Hepatocyte (in vitro differentiated cells): Measurements from ENCODE around the gene ACKR1. TPM values are rescaled to one million over a fixed set of nuclear protein-coding genes. Genes with fewer than 3 reads are reported as not detected.

Source experiments
- DNase-seq: peaks from one replicate; pipeline ENCODE4 v3.0.0-alpha.2; 2016; ENCODE audit warnings: low spot score
- H2AFZ ChIP-seq: fragments of 200-600 bp; sonication (generic); 2 replicates; pipeline ENCODE4 v1.6.0; 2016; ENCODE audit warnings: antibody characterized with exemption, mild to moderate bottlenecking
- H3K27ac ChIP-seq: fragments of 200-600 bp; sonication (generic); 2 replicates; pipeline ENCODE4 v1.5.1; 2016; ENCODE audit warnings: mild to moderate bottlenecking
- H3K27me3 ChIP-seq: fragments of 200-600 bp; sonication (generic); 2 replicates; pipeline ENCODE4 v1.6.1; 2016
- H3K36me3 ChIP-seq: fragments of 200-600 bp; sonication (generic); replicated peaks from 2 replicates; pipeline ENCODE4 v1.5.1; 2016; ENCODE audit warnings: low read depth; ENCODE audit not compliant: insufficient read depth
- H3K4me1 ChIP-seq: fragments of 200-600 bp; sonication (generic); 2 replicates; pipeline ENCODE4 v1.5.1; 2016; ENCODE audit warnings: mild to moderate bottlenecking, moderate library complexity; ENCODE audit not compliant: insufficient read depth
- H3K4me2 ChIP-seq: fragments of 200-600 bp; sonication (generic); 2 replicates; pipeline ENCODE4 v1.6.0; 2016
- H3K4me3 ChIP-seq: fragments of 200-600 bp; sonication (generic); 2 replicates; pipeline ENCODE4 v1.5.1; 2016; ENCODE audit warnings: mild to moderate bottlenecking
- H3K79me2 ChIP-seq: fragments of 200-600 bp; sonication (generic); 2 replicates; pipeline ENCODE4 v1.6.0; 2017; ENCODE audit warnings: mild to moderate bottlenecking
- H3K9me2 ChIP-seq: fragments of 200-600 bp; sonication (generic); replicated peaks from 2 replicates; pipeline ENCODE4 v1.6.0; 2017; ENCODE audit warnings: mild to moderate bottlenecking; ENCODE audit not compliant: insufficient read depth
- H3K9me3 ChIP-seq: fragments of 200-600 bp; sonication (generic); 2 replicates; pipeline ENCODE4 v1.5.1; 2016; ENCODE audit warnings: low read depth, mild to moderate bottlenecking
- H4K20me1 ChIP-seq: fragments of 200-600 bp; sonication (generic); 2 replicates; pipeline ENCODE4 v1.6.0; 2016; ENCODE audit warnings: mild to moderate bottlenecking; ENCODE audit not compliant: insufficient read depth, poor library complexity, severe bottlenecking
- EZH2 ChIP-seq: fragments of 200-600 bp; sonication (generic); IDR thresholded peaks from 2 replicates; pipeline ENCODE4 v1.6.1; 2016; ENCODE audit warnings: antibody characterized with exemption, mild to moderate bottlenecking, borderline replicate concordance
- EZH2phosphoT487 ChIP-seq: fragments of 200-600 bp; sonication (generic); IDR thresholded peaks from one replicate; pipeline ENCODE4 v1.6.1; 2018; ENCODE audit warnings: antibody characterized with exemption, mild to moderate bottlenecking, low read depth, moderate library complexity; ENCODE audit not compliant: unreplicated experiment, severe bottlenecking
- WGBS: methylation state at CpG from one replicate; pipeline ENCODE4 v1.1.6; 2016; ENCODE audit warnings: low lambda C conversion rate; ENCODE audit errors: missing lambda C conversion rate; 5-methylcytosine and 5-hydroxymethylcytosine counted together
- polyA plus RNA-seq: library from polyadenylated mRNA; unstranded; fragments of >200 nt; fragmentation: Nextera tagmentation; extraction: Ambion mirVana; gene quantifications from 2 replicates; pipeline ENCODE4 v1.2.1, GENCODE V29; 2016
- total RNA-seq: library from RNA; depleted of rRNA; stranded (reverse); fragments of >200 nt; gene quantifications from 2 replicates; pipeline ENCODE4 v1.2.3, GENCODE V29; 2014
- TF ChIP-seq, protein P1 (sequence below): fragments of 200-600 bp; sonication (generic); IDR thresholded peaks from 2 replicates; pipeline ENCODE4 v1.5.1; 2016; ENCODE audit warnings: antibody characterized with exemption, mild to moderate bottlenecking; ENCODE audit not compliant: poor library complexity

ACKR1 gene
- total and polyA plus RNA-seq, 2 experiments from 2014 or later: not detected

DNA sequence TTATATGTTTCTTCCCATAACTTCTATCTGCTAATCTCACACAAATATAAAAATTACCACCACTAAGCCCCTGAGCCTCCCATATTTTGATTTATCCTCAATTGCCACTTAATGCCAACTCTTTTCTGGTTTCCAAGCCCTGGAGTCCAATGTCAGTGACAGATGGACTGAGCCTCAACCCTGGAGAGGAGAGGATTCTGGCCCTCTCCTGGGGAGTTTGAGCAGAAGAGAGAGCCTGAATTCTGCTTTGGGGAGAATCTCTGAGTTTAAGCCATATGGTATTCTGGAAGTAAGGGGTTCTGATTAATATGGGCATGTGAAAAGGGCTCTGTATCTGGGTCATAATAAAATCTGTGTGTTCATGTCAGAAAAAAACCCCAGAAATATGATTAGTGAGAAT is 24.8 kb upstream of the ACKR1 start:
- H3K9me3 ChIP-seq: no peaks in the 10 kb centered on the region
- H3K9me2 ChIP-seq: no peaks in the 10 kb centered on the region
- H3K36me3 ChIP-seq: no peaks in the 10 kb centered on the region
- TF ChIP-seq, protein P1, sequence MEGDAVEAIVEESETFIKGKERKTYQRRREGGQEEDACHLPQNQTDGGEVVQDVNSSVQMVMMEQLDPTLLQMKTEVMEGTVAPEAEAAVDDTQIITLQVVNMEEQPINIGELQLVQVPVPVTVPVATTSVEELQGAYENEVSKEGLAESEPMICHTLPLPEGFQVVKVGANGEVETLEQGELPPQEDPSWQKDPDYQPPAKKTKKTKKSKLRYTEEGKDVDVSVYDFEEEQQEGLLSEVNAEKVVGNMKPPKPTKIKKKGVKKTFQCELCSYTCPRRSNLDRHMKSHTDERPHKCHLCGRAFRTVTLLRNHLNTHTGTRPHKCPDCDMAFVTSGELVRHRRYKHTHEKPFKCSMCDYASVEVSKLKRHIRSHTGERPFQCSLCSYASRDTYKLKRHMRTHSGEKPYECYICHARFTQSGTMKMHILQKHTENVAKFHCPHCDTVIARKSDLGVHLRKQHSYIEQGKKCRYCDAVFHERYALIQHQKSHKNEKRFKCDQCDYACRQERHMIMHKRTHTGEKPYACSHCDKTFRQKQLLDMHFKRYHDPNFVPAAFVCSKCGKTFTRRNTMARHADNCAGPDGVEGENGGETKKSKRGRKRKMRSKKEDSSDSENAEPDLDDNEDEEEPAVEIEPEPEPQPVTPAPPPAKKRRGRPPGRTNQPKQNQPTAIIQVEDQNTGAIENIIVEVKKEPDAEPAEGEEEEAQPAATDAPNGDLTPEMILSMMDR: no peak
- TF ChIP-seq EZH2phosphoT487: no peak
- TF ChIP-seq EZH2: no peak
- no peak overlapping the region for H3K4me3 ChIP-seq
- H3K4me2 ChIP-seq: no peak overlapping the region
- no peak for DNase-seq
- no peak overlapping the region for H2AFZ ChIP-seq
- H3K79me2 ChIP-seq: no peaks in the 10 kb centered on the region
- H4K20me1 ChIP-seq: no peaks in the 10 kb centered on the region
- peaks cover 7% of the 10 kb centered on the region for H3K27me3 ChIP-seq
- no peak overlapping the region for H3K27ac ChIP-seq
- no peaks in the 10 kb centered on the region for H3K4me1 ChIP-seq

DNA sequence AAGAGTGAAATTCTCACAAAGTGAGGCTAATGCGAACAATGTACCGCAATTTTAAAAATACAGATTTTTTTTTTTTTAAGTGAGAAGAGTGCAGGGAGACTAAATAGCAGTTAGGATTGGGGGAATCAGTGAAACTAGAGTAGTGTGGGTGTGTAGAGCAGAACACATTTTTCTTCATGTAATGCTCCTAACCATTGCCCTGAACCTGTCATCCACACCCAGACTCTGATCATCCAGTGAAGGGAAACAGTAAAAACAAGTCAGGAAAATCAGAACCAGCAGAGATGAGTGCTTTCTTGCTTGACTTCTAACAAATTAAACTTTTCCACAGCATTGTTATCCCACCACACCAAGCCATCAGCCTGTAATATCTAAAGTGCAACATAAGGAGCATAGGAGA is 24.2 kb upstream of the ACKR1 start:
- Histone ChIP-seq H3K4me3 (no peak overlapping the region), H3K79me2 (no peaks in the 10 kb centered on the region), H3K4me2 (no peak overlapping the region), H3K9me3 (no peaks in the 10 kb centered on the region), H4K20me1 (no peaks in the 10 kb centered on the region), H3K27ac (no peak overlapping the region), H3K9me2 (no peaks in the 10 kb centered on the region), H3K36me3 (no peaks in the 10 kb centered on the region), H2AFZ (no peak overlapping the region), H3K4me1 (no peaks in the 10 kb centered on the region), H3K27me3 (peaks cover 2% of the 10 kb centered on the region)
- DNase-seq: no peak
- no peak for TF ChIP-seq EZH2
- TF ChIP-seq, protein P1: no peak
- no peak for TF ChIP-seq EZH2phosphoT487
- 98% methylated on average over 2 of the region's 2 CpGs for WGBS

DNA sequence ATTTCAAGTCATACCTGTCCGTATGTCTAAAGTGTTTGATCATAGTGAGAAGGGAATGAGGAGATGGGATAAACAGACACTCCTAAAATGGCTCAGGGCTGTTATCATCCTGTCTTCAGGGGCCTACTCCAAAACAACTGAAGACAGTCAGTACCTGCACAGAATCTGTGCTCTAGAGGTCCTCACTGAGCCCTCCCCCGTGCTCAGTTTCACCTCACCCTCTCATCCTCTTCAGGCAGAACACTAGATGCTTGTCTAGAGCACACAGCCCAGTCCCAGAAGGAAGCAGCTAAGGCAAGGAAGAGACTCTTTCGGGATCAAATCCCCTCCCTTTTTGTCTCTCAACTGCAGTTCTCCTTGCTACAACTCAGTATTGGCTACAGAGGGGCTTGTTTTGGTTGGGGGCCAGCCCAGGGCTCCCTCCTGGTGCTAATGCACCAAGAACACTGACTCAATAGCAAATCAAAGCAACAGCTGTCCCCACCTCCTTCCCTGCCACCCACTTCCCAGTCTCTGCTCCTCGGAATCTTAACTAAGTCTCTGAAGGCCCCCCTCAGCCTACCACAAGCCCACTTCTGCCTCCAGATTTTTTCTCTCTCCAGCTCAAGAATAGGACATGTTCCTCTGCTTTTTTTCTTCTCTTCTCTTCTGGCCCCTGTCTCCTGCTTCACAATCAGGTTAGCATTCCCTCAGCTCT is 23.2 kb upstream of the ACKR1 start:
- H3K9me2 ChIP-seq: no peaks in the 10 kb centered on the region
- H3K27me3 ChIP-seq: peaks cover 6% of the 10 kb centered on the region
- no peak overlapping the region for H3K27ac ChIP-seq
- WGBS: 54% methylated on average over 4 of the region's 4 CpGs
- no peaks in the 10 kb centered on the region for H3K9me3 ChIP-seq
- H4K20me1 ChIP-seq: no peaks in the 10 kb centered on the region
- no peak overlapping the region for H2AFZ ChIP-seq
- H3K4me1 ChIP-seq: no peaks in the 10 kb centered on the region
- no peaks in the 10 kb centered on the region for H3K79me2 ChIP-seq
- no peak overlapping the region for H3K4me2 ChIP-seq
- no peaks in the 10 kb centered on the region for H3K36me3 ChIP-seq
- no peak overlapping the region for H3K4me3 ChIP-seq
- DNase-seq: no peak
- TF ChIP-seq, protein P1: no peak
- TF ChIP-seq EZH2: no peak
- TF ChIP-seq EZH2phosphoT487: no peak

DNA sequence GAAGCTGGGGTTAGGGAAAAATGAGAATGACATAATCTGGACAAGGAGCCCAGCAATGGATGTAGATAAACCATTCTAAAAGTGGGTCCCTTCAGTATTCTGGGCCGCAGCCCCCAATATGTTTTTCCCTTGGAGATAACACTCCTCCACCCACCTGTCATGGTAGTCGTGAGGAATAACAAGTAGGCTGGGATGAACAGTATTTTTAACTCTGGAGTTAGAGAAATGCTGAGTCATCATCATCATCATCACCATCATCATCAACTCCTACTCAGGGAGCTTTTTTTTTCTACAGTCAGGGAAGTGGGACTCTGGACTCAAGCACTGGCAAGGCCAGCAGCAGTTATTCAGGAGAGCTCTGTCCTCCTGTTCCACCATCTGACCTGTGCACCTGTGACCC is 20.5 kb upstream of the ACKR1 start:
- Histone ChIP-seq H3K4me1 (no peaks in the 10 kb centered on the region), H3K4me2 (no peak overlapping the region), H2AFZ (no peak overlapping the region), H4K20me1 (no peaks in the 10 kb centered on the region), H3K27me3 (peaks cover 29% of the 10 kb centered on the region), H3K9me3 (no peaks in the 10 kb centered on the region), H3K27ac (no peak overlapping the region), H3K4me3 (no peak overlapping the region), H3K79me2 (no peaks in the 10 kb centered on the region), H3K36me3 (no peaks in the 10 kb centered on the region), H3K9me2 (no peaks in the 10 kb centered on the region)
- no peak for TF ChIP-seq EZH2
- TF ChIP-seq, protein P1: no peak
- TF ChIP-seq EZH2phosphoT487: no peak
- 90% methylated on average over 2 of the region's 2 CpGs for WGBS
- no peak for DNase-seq
